Regular cardiac myocyte (primary cell): ENCODE results near the gene SH3BP1. TPM values are rescaled to one million over a fixed set of nuclear protein-coding genes. Genes with fewer than 3 reads are reported as not detected.

Experiments
- total RNA-seq: library from RNA; depleted of rRNA; stranded (reverse); fragments of >200 nt; gene quantifications from 2 replicates; pipeline ENCODE4 v1.2.3, GENCODE V29; 2014

Gene SH3BP1
- 7.9 and 11.3 TPM in 2 replicates for total RNA-seq

DNA sequence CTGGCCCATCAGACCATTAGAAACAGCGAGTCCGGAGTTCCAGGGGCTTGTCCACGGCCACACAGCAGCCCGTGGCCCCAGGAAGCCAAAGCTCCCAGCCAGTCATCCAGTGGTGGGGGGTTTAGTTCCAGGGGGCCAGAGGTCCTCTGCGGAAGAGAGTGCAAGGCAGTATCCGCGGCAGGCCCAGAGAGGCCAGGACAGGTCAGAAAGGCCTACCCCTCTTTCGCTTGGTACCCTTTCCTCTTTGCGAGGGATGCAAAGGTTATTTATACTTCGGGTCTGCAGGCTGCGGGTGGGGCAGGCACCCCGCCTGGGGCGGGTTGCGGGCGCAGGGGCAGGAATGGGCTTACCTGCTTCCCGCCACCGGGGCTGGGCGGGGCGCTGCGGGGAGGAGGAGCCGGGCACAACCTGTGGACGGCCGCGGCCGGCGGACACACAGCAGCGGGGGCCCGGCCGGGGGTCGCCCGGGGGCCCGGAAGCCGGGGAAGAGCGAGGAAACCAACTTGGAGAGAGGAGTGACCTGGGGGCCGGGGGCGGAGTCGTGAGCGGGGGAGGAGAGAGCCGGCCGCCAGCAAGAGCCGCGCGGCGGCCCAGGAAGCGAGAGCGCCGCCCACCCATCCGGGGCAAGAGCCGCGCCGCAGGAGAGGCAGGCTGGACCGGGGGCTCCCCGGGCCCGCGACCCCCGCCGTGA lies at the start of gene SH3BP1:
Gene SH3BP1 (plus strand): TSS at position 600 of the 691 bp plus-strand sequence. CDS start 119 bp downstream, outside the sequence.

DNA sequence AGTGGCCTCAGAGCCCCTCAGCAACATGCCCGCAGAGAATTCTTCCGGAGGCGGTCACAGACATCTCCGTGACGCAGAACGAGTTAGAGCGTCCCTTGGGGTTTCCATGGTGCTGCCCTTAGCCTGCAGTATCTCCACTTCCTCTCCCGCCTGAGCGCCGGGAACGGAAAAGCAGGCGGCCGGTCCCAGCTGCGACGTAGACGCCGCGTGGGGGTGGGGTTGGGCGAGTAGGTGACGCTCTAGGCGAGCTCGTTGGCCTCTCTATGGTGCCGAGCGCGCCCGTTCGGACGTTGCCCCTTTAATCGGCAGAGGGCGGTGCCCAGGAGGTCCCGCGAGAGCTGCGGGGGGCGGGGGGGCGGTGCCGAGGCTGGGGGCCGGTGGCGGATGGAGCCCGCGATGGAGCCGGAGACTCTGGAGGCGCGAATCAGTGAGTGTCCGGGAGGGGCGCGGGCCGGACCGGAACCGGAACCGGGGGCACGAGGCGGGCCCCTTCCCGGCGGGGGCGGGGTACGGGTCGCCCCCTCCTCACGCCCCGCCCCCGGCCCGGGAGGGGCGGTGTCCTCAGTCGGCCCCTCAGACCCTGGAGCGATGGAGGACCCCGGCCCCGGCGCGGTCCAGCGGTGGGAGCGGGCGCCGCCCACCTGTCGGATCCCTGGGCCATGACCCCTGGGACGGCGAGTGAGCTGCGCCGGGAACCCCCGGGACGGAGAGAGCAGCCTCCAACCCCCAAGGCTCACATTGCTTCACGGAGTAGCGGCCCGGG lies 30.8 kb upstream of the SH3BP1 start, which contains the start of gene GGA1:
Gene GGA1 (plus strand): TSS at position 358 of the 763 bp plus-strand sequence. CDS start 27 bp downstream, at position 385.

GRCh38 chr22:37658133-37659065 lies 18.9 kb downstream of the SH3BP1 start, which contains the start of gene PDXP:
Gene PDXP (plus strand): TSS chr22:37658723. CDS start chr22:37658783, 60 bp downstream.

DNA sequence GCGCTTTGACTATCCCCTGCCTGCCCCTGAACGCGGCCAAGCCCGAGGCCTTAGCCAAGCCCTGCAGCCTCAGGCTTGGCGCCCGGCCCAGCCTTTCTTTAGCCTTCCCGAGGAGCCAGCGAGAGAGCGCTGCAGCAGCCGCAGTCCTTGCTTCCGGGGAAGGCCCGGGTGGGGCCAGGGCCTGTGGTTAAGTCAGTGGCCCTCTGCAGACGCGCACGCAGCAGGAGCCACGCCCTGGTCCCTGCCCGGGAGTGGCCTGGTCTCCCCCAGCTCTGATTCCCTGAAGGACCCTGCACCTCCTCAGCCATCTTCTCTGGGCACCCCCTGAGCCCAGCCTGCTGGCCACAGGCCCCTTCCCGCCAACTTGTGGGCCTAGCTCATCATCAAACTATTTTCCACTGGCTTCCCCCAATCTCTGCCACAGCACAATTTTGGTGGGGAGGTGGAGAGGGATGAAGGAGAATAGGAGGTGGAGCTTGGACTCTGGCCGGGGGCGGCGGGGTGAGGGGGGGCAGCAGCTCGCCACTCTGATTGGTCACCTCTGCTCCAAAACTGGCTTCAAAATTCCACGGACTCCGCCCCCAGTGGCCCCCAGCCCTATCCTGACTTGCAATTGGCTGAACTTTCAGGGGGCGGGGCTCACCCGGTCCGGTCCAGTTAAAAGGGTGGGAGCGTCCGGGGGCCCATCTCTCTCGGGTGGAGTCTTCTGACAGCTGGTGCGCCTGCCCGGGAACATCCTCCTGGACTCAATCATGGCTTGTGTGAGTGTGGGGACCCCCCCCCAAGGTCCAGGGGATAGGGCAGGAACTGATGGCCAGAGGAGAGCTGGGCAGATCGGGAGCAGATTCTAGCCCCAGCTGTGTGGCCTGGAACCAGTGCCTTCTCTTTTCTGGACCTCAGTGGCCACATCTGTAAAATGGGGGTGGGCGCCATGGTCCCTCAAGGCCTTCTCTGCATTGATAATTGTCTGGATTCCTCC lies 35.8 kb downstream of the SH3BP1 start, which contains the start of gene LGALS1:
Gene LGALS1 (plus strand): TSS at position 686 of the 979 bp plus-strand sequence. CDS start 67 bp downstream, at position 753.

DNA sequence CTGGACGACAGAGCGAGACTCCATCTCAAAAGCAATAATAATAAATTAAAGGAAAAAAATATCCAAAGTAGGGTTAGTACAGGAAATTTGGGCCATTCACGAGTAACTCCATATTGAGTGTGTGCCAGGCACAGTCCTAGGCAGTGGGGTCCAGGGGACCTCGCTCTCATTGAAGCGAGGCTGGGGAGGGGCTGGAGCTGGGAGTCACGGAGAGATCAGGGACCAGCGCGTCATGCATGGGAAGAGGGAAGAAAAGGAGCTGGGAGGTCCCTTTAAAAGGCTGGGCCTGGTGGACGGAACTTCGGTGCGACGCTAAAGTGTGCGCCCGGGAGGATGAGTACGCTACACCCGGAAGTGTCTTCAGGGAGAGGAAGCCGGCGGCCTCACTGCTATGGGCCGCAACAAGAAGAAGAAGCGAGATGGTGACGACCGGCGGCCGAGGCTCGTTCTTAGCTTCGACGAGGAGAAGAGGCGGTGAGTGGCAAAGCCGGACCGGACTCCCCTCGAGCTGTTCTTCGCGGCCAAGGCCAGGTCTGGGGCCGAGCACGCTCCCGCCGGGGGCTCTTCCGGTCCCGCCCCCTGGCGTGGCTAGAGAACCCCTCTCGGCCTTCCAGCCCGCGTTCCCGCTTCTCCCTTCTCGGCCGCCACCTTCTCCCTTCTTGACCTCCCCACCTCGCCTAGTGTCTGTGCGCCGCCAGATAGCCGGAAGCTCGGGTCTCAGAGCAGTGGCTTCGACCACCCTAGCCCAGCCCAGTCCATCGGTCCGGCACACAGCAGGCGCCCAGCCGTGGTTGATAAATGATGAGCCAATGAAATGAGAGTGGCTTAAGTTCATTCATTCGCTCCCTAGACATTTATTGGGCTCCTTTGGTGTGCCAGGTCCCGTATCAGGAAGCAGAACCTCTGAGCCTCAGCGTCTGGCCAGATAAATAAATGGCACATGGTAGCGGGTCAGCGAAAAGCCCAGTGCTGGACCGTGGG lies 46.8 kb downstream of the SH3BP1 start, which contains the start of gene NOL12:
Gene NOL12 (plus strand): TSS at position 342 of the 981 bp plus-strand sequence. CDS start 50 bp downstream, at position 392.

GRCh38 chr22:37696657-37697537 lies 57.4 kb downstream of the SH3BP1 start, which contains the start of gene TRIOBP:
Gene TRIOBP (plus strand): TSS chr22:37697048. CDS start chr22:37701366, 4,318 bp downstream.

Other genes with a start within 250 kb of the SH3BP1 start
- under 0.01 TPM in 1 of 2 replicates, not detected in the other for gene ELFN2, start 212.2 kb upstream of the SH3BP1 start, total RNA-seq
- 0.28 and 0.58 TPM in 2 replicates for gene MFNG, start 153.3 kb upstream of the SH3BP1 start, total RNA-seq
- 2.8 and 3.6 TPM in 2 replicates for gene CARD10, start 120.3 kb upstream of the SH3BP1 start, total RNA-seq
- 9.6 and 9.8 TPM in 2 replicates for gene CDC42EP1, start 79.2 kb upstream of the SH3BP1 start, total RNA-seq
- not detected in 2 replicates for gene LGALS2, start 59.6 kb upstream of the SH3BP1 start, total RNA-seq
- gene GGA1, start 30.8 kb upstream of the SH3BP1 start, total RNA-seq, result 38.6 and 46.0 TPM in 2 replicates
- 14.4 and 21.7 TPM in 2 replicates for gene PDXP, start 19.1 kb downstream of the SH3BP1 start, total RNA-seq
- gene LGALS1, start 36.0 kb downstream of the SH3BP1 start, total RNA-seq, result 4,598 and 6,022 TPM in 2 replicates
- gene NOL12, start 46.7 kb downstream of the SH3BP1 start, total RNA-seq, result 8.7 and 33.9 TPM in 2 replicates
- 114 and 155 TPM in 2 replicates for gene TRIOBP, start 57.4 kb downstream of the SH3BP1 start, total RNA-seq
- gene GCAT, start 168.3 kb downstream of the SH3BP1 start, total RNA-seq, result 24.5 and 37.6 TPM in 2 replicates
- not detected in 2 replicates for gene GALR3, start 183.7 kb downstream of the SH3BP1 start, total RNA-seq
- gene ANKRD54, start 204.7 kb downstream of the SH3BP1 start, total RNA-seq, result 29.3 and 44.7 TPM in 2 replicates
- gene EIF3L, start 209.8 kb downstream of the SH3BP1 start, total RNA-seq, result 294 and 332 TPM in 2 replicates